A549 (cell line): ENCODE measurements around the gene HAND1. TPM values are rescaled to one million over a fixed set of nuclear protein-coding genes. Genes with fewer than 3 reads are reported as not detected.

Experiments
- polyA plus RNA-seq, 4 experiments: library from polyadenylated mRNA; depleted of rRNA in 3 of 4; stranded (reverse); fragments of >200 nt; fragmentation: RNase III in 1 of 4; extraction: RNeasy Plus Mini Kit Qiagen cat#74134 plus additional on column Dnase treatment in 1 of 4; gene quantifications; 2 replicates in 3 of 4; 3 replicates in 1 of 4; pipeline ENCODE4 v1.2.3, GENCODE V29; 2011 to 2017

HAND1 gene
- polyA plus RNA-seq, 2 of the 4 experiments (the other 2 are of a cell fraction): 0.04 TPM; not detected in 1

Other genes starting within 250 kb of the HAND1 start
- 40.8 and 50.3 TPM in 2 replicates for gene SAP30L, start 32.2 kb downstream of the HAND1 start, polyA plus RNA-seq (2011; rRNA removed)
- 23.5 to 25.3 TPM (median 24.9 TPM) in 3 replicates for gene SAP30L, start 32.2 kb downstream of the HAND1 start, polyA plus RNA-seq (2017; fragmentation: RNase III; extraction: RNeasy Plus Mini Kit Qiagen cat#74134 plus additional on column Dnase treatment)